ENCODE data around the gene FGF9.

The FGF9 gene

GRCh38 chr13:21672796-21673538 lies 2.1 kb downstream of the FGF9 start:
- no peak overlapping the region for H3K4me3 ChIP-seq (ENCODE audit: insufficient read depth in 1 of 2, low read depth in 1 of 2, low read length in 2 of 2)
- 11% methylated on average over 21 of the region's 24 CpGs for WGBS

GRCh38 chr13:21673539-21673788 lies 2.6 kb downstream of the FGF9 start:
- no peaks in the 10 kb centered on the region for H3K36me3 ChIP-seq (ENCODE audit: control insufficient read depth in 1 of 2, insufficient read depth in 2 of 2, low read depth in 1 of 2, low read length in 2 of 2)
- peak overlapping the region; percentile 100 for H3K4me2 ChIP-seq (ENCODE audit: low read length, poor library complexity, severe bottlenecking)
- no peak for DNase-seq
- no peak overlapping the region for H3K27ac ChIP-seq (ENCODE audit: low read length, poor library complexity, severe bottlenecking)
- no peak overlapping the region for H4K8ac ChIP-seq (ENCODE audit: low read length)
- under 1% methylated on average over 21 of the region's 21 CpGs for WGBS
- no peak overlapping the region for H4K91ac ChIP-seq (ENCODE audit: low read length)
- no peak overlapping the region for H2AFZ ChIP-seq (ENCODE audit: low read depth, low read length)
- no peak overlapping the region for H2BK120ac ChIP-seq (ENCODE audit: low read depth, low read length)
- no peak overlapping the region for H2BK12ac ChIP-seq (ENCODE audit: low read length in 2 of 2)
- H3K14ac ChIP-seq (ENCODE audit: low read length in 2 of 2): no peak overlapping the region
- H3K79me1 ChIP-seq (replicated peaks; ENCODE audit: low read length, poor library complexity, severe bottlenecking): no peaks in the 10 kb centered on the region
- no peak overlapping the region for H3K23ac ChIP-seq (ENCODE audit: low read length in 2 of 2)
- peaks cover 34 to 81% of the 10 kb centered on the region in 2 experiments for H3K27me3 ChIP-seq (ENCODE audit: control insufficient read depth in 1 of 2, insufficient read depth in 1 of 2, low read length in 2 of 2)
- no peaks in the 10 kb centered on the region for H3K9me3 ChIP-seq (ENCODE audit: control insufficient read depth, low read length)
- no peak overlapping the region for H2BK5ac ChIP-seq (ENCODE audit: low read depth, low read length, poor library complexity, severe bottlenecking)
- no peak overlapping the region for H3K18ac ChIP-seq (ENCODE audit: low read depth in 1 of 2, low read length in 2 of 2)
- no peak overlapping the region for H2BK15ac ChIP-seq (ENCODE audit: low read depth, poor library complexity, severe bottlenecking)
- H3K4ac ChIP-seq (ENCODE audit: low read depth in 1 of 2, low read length in 2 of 2): no peak overlapping the region
- H3K4me3 ChIP-seq (ENCODE audit: insufficient read depth in 1 of 2, low read depth in 1 of 2, low read length in 2 of 2): peak overlapping the region in 1 of 2 experiments; percentile 68
- H3K9ac ChIP-seq (ENCODE audit: low read length): no peak overlapping the region
- H3K4me1 ChIP-seq (ENCODE audit: control insufficient read depth, insufficient read depth, low read depth, low read length): peaks cover 43% of the 10 kb centered on the region
- H2AK5ac ChIP-seq (ENCODE audit: low read length, severe bottlenecking): no peak overlapping the region

More at GRCh38 chr13:21672796-21673538, 2.1 kb downstream of the FGF9 start:
- H3K27ac ChIP-seq (ENCODE audit: low read length, poor library complexity, severe bottlenecking): no peak overlapping the region
- H2AFZ ChIP-seq (ENCODE audit: low read depth, low read length): no peak overlapping the region
- DNase-seq: no peak
- no peak overlapping the region for H2BK12ac ChIP-seq (ENCODE audit: low read length in 2 of 2)
- H4K8ac ChIP-seq (ENCODE audit: low read length): no peak overlapping the region
- no peak overlapping the region for H3K4ac ChIP-seq (ENCODE audit: low read depth in 1 of 2, low read length in 2 of 2)
- no peak overlapping the region for H2AK5ac ChIP-seq (ENCODE audit: low read length, severe bottlenecking)
- no peak overlapping the region for H3K14ac ChIP-seq (ENCODE audit: low read length in 2 of 2)
- no peak overlapping the region for H3K18ac ChIP-seq (ENCODE audit: low read depth in 1 of 2, low read length in 2 of 2)
- no peaks in the 10 kb centered on the region for H3K36me3 ChIP-seq (ENCODE audit: control insufficient read depth in 1 of 2, insufficient read depth in 2 of 2, low read depth in 1 of 2, low read length in 2 of 2)
- H2BK120ac ChIP-seq (ENCODE audit: low read depth, low read length): no peak overlapping the region
- H3K79me1 ChIP-seq (replicated peaks; ENCODE audit: low read length, poor library complexity, severe bottlenecking): no peaks in the 10 kb centered on the region
- H3K27me3 ChIP-seq (ENCODE audit: control insufficient read depth in 1 of 2, insufficient read depth in 1 of 2, low read length in 2 of 2): peaks cover 35 to 81% of the 10 kb centered on the region in 2 experiments
- H3K9ac ChIP-seq (ENCODE audit: low read length): no peak overlapping the region
- peaks cover 43% of the 10 kb centered on the region for H3K4me1 ChIP-seq (ENCODE audit: control insufficient read depth, insufficient read depth, low read depth, low read length)
- H3K23ac ChIP-seq (ENCODE audit: low read length in 2 of 2): no peak overlapping the region
- peak overlapping the region; percentile 100 for H3K4me2 ChIP-seq (ENCODE audit: low read length, poor library complexity, severe bottlenecking)
- no peaks in the 10 kb centered on the region for H3K9me3 ChIP-seq (ENCODE audit: control insufficient read depth, low read length)
- no peak overlapping the region for H2BK5ac ChIP-seq (ENCODE audit: low read depth, low read length, poor library complexity, severe bottlenecking)
- no peak overlapping the region for H4K91ac ChIP-seq (ENCODE audit: low read length)
- H2BK15ac ChIP-seq (ENCODE audit: low read depth, poor library complexity, severe bottlenecking): no peak overlapping the region

- Histone ChIP-seq H2BK5ac (ENCODE audit: low read depth, low read length, poor library complexity, severe bottlenecking) (no peak overlapping the region), H3K36me3 (ENCODE audit: control insufficient read depth in 1 of 2, insufficient read depth in 2 of 2, low read depth in 1 of 2, low read length in 2 of 2) (no peaks in the 10 kb centered on the region), H2BK120ac (ENCODE audit: low read depth, low read length) (no peak overlapping the region), H3K4me3 (ENCODE audit: insufficient read depth in 1 of 2, low read depth in 1 of 2, low read length in 2 of 2) (peak overlapping the region; percentile 68 to 71), H3K4ac (ENCODE audit: low read depth in 1 of 2, low read length in 2 of 2) (no peak overlapping the region), H3K79me1 (replicated peaks; ENCODE audit: low read length, poor library complexity, severe bottlenecking) (no peaks in the 10 kb centered on the region), H2AK5ac (ENCODE audit: low read length, severe bottlenecking) (no peak overlapping the region), H3K14ac (ENCODE audit: low read length in 2 of 2) (peak overlapping the region in 1 of 2 experiments; percentile 37), H3K23ac (ENCODE audit: low read length in 2 of 2) (no peak overlapping the region), H2BK15ac (ENCODE audit: low read depth, poor library complexity, severe bottlenecking) (no peak overlapping the region), H3K9ac (ENCODE audit: low read length) (no peak overlapping the region), H3K4me1 (ENCODE audit: control insufficient read depth, insufficient read depth, low read depth, low read length) (peaks cover 39% of the 10 kb centered on the region), H2BK12ac (ENCODE audit: low read length in 2 of 2) (no peak overlapping the region), H2AFZ (ENCODE audit: low read depth, low read length) (peak overlapping the region; percentile 65), H3K4me2 (ENCODE audit: low read length, poor library complexity, severe bottlenecking) (peak overlapping the region; percentile 100), H3K27ac (ENCODE audit: low read length, poor library complexity, severe bottlenecking) (no peak overlapping the region), H4K91ac (ENCODE audit: low read length) (no peak overlapping the region), H3K27me3 (ENCODE audit: control insufficient read depth in 1 of 2, insufficient read depth in 1 of 2, low read length in 2 of 2) (peaks cover 30 to 80% of the 10 kb centered on the region in 2 experiments), H4K8ac (ENCODE audit: low read length) (no peak overlapping the region), H3K9me3 (ENCODE audit: control insufficient read depth, low read length) (no peaks in the 10 kb centered on the region), H3K18ac (ENCODE audit: low read depth in 1 of 2, low read length in 2 of 2) (no peak overlapping the region)
- WGBS: 1% methylated on average over 47 of the region's 77 CpGs
- peak; percentile 32 for DNase-seq
Observed at GRCh38 chr13:21673789-21674489, 3.1 kb downstream of the FGF9 start.

GRCh38 chr13:21674490-21675009 lies 3.7 kb downstream of the FGF9 start:
- no peak overlapping the region for H3K14ac ChIP-seq (ENCODE audit: low read length in 2 of 2)
- no peak overlapping the region for H2AFZ ChIP-seq (ENCODE audit: low read depth, low read length)
- DNase-seq: no peak
- no peaks in the 10 kb centered on the region for H3K36me3 ChIP-seq (ENCODE audit: control insufficient read depth in 1 of 2, insufficient read depth in 2 of 2, low read depth in 1 of 2, low read length in 2 of 2)
- H2BK5ac ChIP-seq (ENCODE audit: low read depth, low read length, poor library complexity, severe bottlenecking): no peak overlapping the region
- peak overlapping the region in 1 of 2 experiments; percentile 83 for H3K23ac ChIP-seq (ENCODE audit: low read length in 2 of 2)
- no peak overlapping the region for H2BK15ac ChIP-seq (ENCODE audit: low read depth, poor library complexity, severe bottlenecking)
- WGBS: 1% methylated on average over 29 of the region's 36 CpGs
- no peak overlapping the region for H3K4ac ChIP-seq (ENCODE audit: low read depth in 1 of 2, low read length in 2 of 2)
- no peak overlapping the region for H3K9ac ChIP-seq (ENCODE audit: low read length)
- no peak overlapping the region for H4K8ac ChIP-seq (ENCODE audit: low read length)
- no peak overlapping the region for H3K18ac ChIP-seq (ENCODE audit: low read depth in 1 of 2, low read length in 2 of 2)
- H3K4me3 ChIP-seq (ENCODE audit: insufficient read depth in 1 of 2, low read depth in 1 of 2, low read length in 2 of 2): peak overlapping the region in 1 of 2 experiments; percentile 68
- no peak overlapping the region for H4K91ac ChIP-seq (ENCODE audit: low read length)
- H3K79me1 ChIP-seq (replicated peaks; ENCODE audit: low read length, poor library complexity, severe bottlenecking): no peaks in the 10 kb centered on the region
- no peak overlapping the region for H2BK12ac ChIP-seq (ENCODE audit: low read length in 2 of 2)
- no peak overlapping the region for H3K27ac ChIP-seq (ENCODE audit: low read length, poor library complexity, severe bottlenecking)
- H3K27me3 ChIP-seq (ENCODE audit: control insufficient read depth in 1 of 2, insufficient read depth in 1 of 2, low read length in 2 of 2): peaks cover 27 to 74% of the 10 kb centered on the region in 2 experiments
- H3K4me2 ChIP-seq (ENCODE audit: low read length, poor library complexity, severe bottlenecking): peak overlapping the region; percentile 100
- no peaks in the 10 kb centered on the region for H3K9me3 ChIP-seq (ENCODE audit: control insufficient read depth, low read length)
- no peak overlapping the region for H2AK5ac ChIP-seq (ENCODE audit: low read length, severe bottlenecking)
- no peak overlapping the region for H2BK120ac ChIP-seq (ENCODE audit: low read depth, low read length)
- peaks cover 33% of the 10 kb centered on the region for H3K4me1 ChIP-seq (ENCODE audit: control insufficient read depth, insufficient read depth, low read depth, low read length)

Measured in mesenchymal stem cell (in vitro differentiated cells and primary cell).